HG03432 (cell line): Measurements from ENCODE around the gene FERMT2.
"Not testable (repeated sequence)": the region's sequence is repeated elsewhere in the genome, so short reads cannot be mapped to it uniquely, and the experiment has no call there.

ENCODE experiments used
- ATAC-seq: cut with Tn5 transposase; IDR thresholded peaks from one replicate; pipeline ENCODE4 v1.9.1; 2021; ENCODE audit warnings: mild to moderate bottlenecking, moderate library complexity; ENCODE audit not compliant: unreplicated experiment

FERMT2 gene

GRCh38 chr14:52868911-52869618 is 81.8 kb downstream of the FERMT2 start:
- no peak for ATAC-seq

- ATAC-seq: not testable (repeated sequence)
Measured at GRCh38 chr14:52864893-52865292, 86.0 kb downstream of the FERMT2 start.

- ATAC-seq: no peak
Measured at GRCh38 chr14:52863334-52863700, 87.5 kb downstream of the FERMT2 start.

- no peak for ATAC-seq
Measured at GRCh38 chr14:52862632-52863333, 88.1 kb downstream of the FERMT2 start.

GRCh38 chr14:52861403-52861802 is 89.4 kb downstream of the FERMT2 start:
- no peak for ATAC-seq

GRCh38 chr14:52860910-52861309 is 89.9 kb downstream of the FERMT2 start:
- ATAC-seq: no peak

GRCh38 chr14:52860209-52860608 is 90.6 kb downstream of the FERMT2 start:
- ATAC-seq: no peak

GRCh38 chr14:52856139-52856538 is 94.7 kb downstream of the FERMT2 start:
- ATAC-seq: no peak

GRCh38 chr14:52853522-52853854 is 97.4 kb downstream of the FERMT2 start:
- no peak for ATAC-seq

GRCh38 chr14:52852810-52853521 is 97.9 kb downstream of the FERMT2 start:
- ATAC-seq: no peak

- no peak for ATAC-seq
Measured at GRCh38 chr14:52850451-52850909, 100.4 kb downstream of the FERMT2 start.

GRCh38 chr14:52848626-52849025 is 102.2 kb downstream of the FERMT2 start:
- ATAC-seq: no peak

- ATAC-seq: no peak
Measured at GRCh38 chr14:52846591-52846990, 104.3 kb downstream of the FERMT2 start.

GRCh38 chr14:52845081-52845480 is 105.8 kb downstream of the FERMT2 start:
- no peak for ATAC-seq

GRCh38 chr14:52844262-52845060 is 106.4 kb downstream of the FERMT2 start:
- ATAC-seq: no peak

GRCh38 chr14:52840877-52841276 is 110.0 kb downstream of the FERMT2 start:
- ATAC-seq: no peak

GRCh38 chr14:52837451-52837850 is 113.4 kb downstream of the FERMT2 start:
- ATAC-seq: no peak

- no peak for ATAC-seq
Measured at GRCh38 chr14:52836063-52836462, 114.8 kb downstream of the FERMT2 start.

GRCh38 chr14:52835122-52835903 is 115.5 kb downstream of the FERMT2 start:
- ATAC-seq: no peak

- no peak for ATAC-seq
Measured at GRCh38 chr14:52834440-52834842, 116.4 kb downstream of the FERMT2 start.
